ENCODE results near the gene OGFOD2.

OGFOD2 gene

GRCh38 chr12:122977153-122977552 lies 2.1 kb downstream of the OGFOD2 start:
- DNase-seq (ENCODE audit: low read depth in 2 of 2) = no peak

DNA sequence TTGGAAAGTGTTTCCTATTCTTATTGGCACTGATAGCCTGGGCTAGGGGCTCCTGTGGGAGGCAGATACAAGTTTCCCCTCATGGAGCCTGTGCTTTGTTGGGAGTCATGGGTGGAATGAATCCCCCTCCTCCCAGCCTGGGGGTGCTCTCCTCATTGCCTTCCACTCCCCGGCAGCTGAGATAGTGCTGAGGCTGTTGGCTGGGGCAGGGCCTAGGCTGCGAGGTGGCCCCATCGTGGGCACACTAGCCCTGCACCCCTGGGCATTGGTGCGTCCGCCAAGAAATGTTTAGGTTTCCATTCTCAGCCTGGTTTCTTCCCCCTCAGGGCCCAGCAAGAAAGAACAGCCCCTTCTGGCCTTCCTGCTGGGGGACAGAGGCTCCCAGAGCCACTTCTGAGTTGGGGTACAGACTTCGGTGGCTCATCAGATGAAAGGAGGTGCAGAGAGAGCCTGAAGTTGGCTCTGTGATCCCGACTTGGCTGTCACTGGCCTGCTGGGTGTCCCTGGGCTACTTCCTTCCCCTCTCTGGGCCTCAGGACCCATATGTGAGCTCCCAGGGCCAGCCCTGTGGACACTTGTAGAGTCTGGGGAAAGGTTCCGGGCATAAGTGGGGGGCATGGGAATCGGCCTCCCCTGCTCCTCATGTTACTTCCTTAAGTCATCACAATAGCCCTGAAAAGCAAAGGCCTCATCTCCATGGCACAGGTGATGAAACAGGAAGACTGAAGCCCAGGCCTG lies 2.8 kb downstream of the OGFOD2 start:
- DNase-seq (ENCODE audit: low read depth in 2 of 2) = no peak

DNA sequence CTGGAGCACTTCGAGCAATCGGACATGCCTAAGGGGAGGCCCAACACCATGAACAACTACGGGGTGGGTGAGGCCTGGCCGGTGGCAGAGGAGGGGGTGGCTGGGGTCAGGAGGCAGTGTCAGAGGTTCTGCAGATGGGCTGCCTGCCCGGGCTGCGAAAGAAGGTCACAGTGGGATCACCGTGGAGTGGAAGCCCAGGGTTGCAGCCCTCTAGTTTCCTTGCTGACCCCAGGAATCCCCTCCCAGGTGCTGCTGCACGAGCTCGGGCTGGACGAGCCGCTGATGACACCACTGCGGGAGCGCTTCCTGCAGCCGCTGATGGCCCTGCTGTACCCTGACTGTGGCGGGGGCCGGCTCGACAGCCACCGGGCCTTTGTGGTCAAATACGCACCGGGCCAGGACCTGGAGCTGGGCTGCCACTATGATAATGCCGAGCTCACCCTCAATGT lies 3.5 kb downstream of the OGFOD2 start:
- DNase-seq (ENCODE audit: low read depth in 2 of 2) = no peak

- DNase-seq (ENCODE audit: low read depth in 2 of 2) = no peak
These were observed 4.2 kb downstream of the OGFOD2 start for GRCh38 chr12:122979001-122979907.

- DNase-seq (ENCODE audit: low read depth in 2 of 2) = no peak
These were observed 4.8 kb downstream of the OGFOD2 start for GRCh38 chr12:122979908-122980182.

DNA sequence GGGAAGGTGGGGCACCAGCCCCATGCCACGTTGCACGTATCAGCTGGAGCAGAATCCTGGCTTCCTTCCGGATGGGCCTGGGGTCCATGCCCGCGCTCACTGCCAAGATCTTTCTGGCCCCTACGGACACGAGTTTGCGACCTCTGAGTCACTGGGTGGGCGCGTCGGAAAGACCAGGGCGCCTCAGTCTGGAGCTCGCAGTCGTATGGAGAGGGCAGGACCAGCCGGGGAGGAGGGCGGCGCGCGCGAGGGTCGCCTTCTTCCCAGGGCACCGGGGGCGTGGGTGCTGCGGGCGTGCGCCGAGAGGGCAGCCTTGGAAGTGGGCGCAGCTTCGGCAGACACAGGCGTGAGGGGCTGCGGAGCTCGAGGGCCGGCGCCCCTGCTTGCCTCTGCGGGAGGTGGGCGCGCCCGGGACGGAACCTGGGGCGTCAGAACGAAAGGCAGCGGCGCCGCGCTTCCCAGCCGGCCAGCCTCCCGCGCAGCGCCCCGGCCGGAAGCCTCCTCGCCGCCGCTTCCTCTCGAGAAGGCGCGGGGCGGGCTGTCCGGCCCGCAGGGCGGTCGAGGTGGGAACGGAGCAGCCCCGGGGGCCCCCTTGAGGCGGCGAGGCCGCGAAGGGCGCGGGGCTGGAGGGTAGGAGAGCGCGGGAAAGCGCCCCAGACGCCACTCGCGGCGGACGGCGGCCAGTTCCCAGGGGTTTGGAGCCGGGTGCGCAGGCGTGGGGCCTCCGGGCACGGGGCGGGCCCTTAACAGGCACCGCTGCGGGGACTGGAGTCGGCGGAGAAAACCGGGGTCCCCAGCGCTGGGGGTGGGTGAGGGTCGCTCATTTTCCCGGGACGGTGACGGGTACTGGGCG lies 5.4 kb downstream of the OGFOD2 start, which contains the start of gene ARL6IP4:
Gene ARL6IP4, plus strand, starts transcription at position 499 of the 853 bp plus-strand sequence. CDS start 459 bp downstream, outside the sequence.
- peak in 1 of 2 experiments; percentile 17 for DNase-seq (ENCODE audit: low read depth in 2 of 2)

DNA sequence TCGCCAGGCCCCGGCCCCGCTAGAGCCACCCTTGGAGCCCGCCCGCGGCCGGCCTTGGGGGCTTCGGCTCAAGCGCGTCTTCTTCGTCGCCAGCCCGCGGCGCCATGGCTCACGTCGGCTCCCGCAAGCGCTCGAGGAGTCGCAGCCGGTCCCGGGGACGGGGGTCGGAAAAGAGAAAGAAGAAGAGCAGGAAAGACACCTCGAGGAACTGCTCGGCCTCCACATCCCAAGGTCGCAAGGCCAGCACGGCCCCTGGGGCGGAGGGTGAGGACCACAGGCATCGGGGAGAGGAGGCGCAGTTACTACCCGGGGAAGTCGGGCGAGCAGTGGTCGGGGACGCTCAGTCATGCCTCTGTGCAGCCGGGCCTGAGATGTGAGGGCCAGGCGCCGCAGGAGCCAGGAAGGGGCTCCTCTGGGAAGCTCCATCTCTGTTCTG lies 6.0 kb downstream of the OGFOD2 start:
- DNase-seq (ENCODE audit: low read depth in 2 of 2) = no peak

DNA sequence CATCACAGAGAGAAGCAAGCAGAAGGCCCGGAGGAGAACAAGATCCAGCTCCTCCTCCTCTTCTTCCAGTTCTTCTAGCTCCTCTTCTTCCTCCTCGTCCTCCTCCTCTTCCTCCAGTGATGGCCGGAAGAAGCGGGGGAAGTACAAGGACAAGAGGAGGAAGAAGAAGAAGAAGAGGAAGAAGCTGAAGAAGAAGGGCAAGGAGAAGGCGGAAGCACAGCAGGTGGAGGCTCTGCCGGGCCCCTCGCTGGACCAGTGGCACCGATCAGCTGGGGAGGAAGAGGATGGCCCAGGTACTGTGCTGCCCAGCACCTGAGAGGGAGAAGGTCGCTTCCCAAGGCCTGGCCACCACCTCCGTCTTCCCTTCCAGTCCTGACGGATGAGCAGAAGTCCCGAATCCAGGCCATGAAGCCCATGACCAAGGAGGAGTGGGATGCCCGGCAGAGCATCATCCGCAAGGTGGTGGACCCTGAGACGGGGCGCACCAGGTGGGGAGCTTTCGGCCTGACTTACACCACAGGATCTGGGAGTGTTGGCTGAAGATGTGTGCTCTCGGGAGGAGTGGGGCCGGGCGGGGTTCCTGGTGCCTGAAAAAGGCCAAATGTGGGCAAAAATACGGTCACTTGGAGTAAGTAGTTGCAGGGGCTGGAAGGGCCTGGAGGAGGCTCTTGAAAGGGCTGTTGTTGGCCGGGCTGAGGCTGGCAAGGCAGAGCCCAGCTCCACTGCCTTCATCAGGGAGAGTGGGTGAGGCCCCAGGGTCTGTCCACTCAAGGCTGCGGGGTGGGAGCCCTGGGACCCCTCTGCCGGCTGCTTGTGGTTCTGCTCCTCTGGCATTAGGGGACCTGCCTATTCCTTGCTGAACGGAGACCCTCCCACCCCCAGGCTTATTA lies 6.8 kb downstream of the OGFOD2 start:
- DNase-seq (ENCODE audit: low read depth in 2 of 2) = no peak

GRCh38 chr12:122982477-122982815 lies 7.4 kb downstream of the OGFOD2 start:
- no peak for DNase-seq (ENCODE audit: low read depth in 2 of 2)

GRCh38 chr12:122982963-122983788 lies 8.1 kb downstream of the OGFOD2 start:
- no peak for DNase-seq (ENCODE audit: low read depth in 2 of 2)

DNA sequence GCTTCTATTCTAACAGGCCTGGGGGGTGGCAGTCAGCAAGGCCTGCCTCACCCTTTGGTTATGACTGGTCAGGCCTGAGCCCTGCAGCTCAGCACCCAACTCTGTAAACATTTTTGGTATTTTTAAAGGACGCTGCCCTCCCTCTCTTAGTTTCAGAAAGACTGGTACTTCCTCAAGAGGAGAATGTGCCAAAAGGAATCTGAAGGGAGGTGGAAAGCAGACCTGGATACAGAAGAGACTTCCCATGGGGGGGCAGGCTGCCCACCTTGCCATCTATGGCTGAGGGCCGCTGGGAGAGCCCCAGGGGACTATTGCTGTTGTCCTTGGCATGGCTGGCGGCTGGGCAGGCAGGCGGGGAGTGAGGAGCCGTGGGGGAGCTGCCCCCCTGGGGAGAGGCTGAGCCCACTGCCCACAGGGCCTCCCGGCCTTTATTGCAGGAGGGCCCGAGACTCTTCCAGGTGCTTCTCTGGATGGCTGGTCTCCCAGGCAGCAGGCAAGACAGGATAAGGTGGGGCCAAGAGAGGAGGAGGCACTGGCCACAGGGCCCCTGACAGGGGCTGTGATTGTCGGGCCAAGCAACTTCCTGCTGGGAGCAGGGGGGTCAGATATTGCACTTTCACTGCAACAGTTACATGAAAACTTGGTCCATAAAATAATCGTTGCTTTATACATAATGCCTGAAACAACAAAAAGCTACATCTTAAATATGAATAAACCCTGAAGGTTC lies 8.9 kb downstream of the OGFOD2 start:
- no peak for DNase-seq (ENCODE audit: low read depth in 2 of 2)

DNA sequence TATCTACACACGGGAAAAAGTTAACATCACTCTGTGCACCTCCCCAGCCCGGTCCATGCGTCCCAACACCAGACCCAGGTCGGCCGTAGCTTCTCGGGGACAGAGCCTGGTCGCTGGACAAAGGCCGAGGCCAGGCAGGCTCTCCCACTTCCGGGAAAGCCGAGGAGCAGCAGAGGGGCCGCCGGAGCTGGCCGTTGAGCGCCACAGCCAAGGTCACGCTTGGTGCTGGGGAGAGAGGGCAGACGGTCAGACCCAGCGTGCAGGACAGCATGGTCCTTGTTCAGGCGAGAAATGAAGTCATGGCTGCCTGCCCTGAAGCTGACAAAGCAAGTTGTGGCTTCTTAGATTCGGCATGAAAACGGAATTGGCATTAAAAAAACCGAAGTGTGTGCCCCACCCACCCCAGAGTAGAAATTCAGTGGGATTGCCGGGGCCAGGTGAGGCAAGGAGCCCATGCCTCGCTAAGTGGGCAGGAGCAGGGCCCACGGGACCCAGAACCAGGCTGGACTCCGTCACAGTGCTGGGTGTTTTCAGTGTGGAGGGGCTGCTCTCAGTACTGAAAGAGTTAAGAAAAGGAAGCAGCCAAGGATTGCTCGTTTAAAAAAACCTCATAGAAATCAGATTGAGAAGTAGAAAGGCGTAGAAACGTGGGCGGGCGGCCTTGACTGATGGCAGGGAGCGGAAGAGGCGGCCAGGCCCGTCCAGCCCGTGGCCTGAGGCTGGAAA lies 9.7 kb downstream of the OGFOD2 start:
- DNase-seq (ENCODE audit: low read depth in 2 of 2) = no peak

DNA sequence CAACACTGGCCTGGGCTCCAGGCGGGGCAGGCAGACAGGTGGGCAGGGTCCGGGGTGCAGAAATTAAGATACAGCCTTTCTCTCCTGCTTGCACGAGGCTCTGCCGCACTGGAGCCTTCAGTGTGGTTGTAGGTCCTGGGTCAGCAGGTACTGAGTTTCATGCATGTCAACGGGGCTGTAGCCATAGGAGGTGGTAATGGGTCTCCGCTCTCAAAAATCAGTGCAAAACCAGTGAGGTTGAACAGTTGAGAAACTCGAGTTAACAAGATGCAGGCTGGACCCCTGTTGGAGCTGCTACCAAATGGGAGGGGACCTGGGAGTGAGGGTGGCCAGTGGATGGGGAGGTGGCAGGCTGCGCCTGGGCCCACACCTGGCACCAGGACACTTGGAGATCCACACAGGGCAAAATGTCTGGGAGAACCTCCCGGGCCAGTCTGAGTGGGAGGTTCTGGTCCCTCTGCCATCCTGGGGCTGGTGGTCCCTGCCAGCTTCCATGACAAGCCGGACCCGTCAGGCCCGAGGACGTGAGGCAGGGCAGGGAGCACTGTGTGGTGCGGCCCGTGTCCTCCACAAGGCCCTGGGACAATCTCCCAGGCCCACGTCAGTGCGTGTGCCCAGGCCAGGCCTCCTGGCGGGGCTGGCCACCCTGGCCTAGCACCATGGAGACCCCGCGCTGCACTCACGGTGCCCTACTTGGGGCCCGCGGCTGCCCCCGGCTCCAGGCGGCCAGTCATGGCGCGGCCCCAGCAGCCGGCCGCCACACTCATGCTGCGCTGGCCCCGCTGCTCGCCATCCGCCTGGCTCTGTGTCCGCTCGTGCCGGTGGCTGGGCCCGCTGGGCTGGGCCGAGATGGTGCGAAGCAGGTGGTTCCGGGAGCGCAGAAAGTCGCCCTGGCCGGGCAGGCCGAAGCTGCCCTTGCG lies 10.6 kb downstream of the OGFOD2 start:
- no peak for DNase-seq (ENCODE audit: low read depth in 2 of 2)

DNA sequence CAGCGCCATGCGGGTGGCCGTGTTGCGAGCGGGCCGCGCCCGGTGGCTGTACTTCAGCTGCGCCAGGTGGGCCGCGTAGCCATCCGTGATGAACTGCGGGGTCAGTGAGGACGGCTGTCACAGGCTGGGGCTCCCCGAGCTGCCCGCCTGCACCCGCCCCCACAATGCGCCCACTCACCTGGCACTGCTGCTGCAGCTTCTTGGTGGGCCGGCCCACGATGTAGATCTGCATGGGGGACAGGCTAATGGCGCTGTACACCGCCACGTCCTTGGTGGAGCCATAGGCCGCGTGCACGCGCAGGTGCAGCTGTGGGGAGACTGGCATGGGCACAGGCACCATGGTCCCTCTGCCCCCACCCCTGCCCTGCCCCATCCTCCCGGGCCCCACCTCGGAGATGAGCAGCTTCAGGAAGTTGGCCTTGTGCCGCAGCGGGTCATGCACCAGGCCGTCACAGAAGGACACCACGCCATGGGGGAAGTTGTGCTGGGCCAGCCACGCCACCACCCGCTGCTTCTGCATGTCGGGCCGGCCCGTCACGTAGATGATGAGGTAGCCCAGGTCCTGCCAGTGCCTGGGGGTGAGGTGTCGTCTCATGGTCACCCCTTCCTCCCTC lies 11.3 kb downstream of the OGFOD2 start:
- DNase-seq (ENCODE audit: low read depth in 2 of 2) = no peak

GRCh38 chr12:122987086-122987951 lies 12.3 kb downstream of the OGFOD2 start:
- no peak for DNase-seq (ENCODE audit: low read depth in 2 of 2)

GRCh38 chr12:122988036-122988435 lies 13.0 kb downstream of the OGFOD2 start:
- no peak for DNase-seq (ENCODE audit: low read depth in 2 of 2)

Data from fibroblast of skin of left biceps (primary cell).